ENCODE data around the gene CLPSL2.

CLPSL2 gene

DNA sequence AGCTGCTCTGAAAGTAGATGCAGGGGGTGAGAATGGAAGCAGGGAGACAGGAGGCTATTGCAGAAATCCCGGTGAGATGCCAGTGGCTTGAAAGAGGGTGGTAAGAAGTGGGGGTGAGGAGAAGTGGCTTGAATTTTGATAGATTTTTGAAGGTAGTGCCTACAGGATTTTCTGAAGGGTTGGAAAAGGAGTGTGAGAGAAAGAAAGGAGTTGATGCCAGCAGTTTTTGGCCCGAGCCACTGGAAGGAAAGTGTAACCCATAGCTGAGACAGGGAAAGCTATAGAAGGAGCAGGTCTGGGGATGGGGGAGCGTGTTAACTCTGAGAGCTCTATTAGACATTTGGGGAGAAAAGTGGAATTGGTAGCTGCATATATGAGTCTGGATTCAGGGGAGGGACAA lies 29.9 kb upstream of the CLPSL2 start:
- DNase-seq (ENCODE audit: low read depth in 2 of 2), result no peak

DNA sequence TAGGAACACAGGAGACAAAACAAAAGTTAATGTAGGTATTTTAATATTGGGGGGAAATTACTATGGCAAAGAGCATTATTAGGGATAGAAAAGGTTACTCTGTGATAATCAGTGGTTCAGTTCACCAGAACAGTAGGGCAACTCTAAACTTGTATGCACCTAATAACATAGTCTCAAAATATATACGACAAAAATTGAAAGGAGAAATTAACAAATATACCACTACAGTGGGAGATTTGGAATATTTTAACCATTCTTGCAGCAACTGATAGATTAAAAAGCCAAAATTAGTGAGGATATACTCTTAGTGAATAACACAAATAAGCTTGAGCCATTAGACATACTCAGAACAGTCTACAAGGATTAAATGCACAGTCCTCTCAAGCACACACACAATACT lies 28.5 kb upstream of the CLPSL2 start:
- no peak for DNase-seq (ENCODE audit: low read depth in 2 of 2)

DNA sequence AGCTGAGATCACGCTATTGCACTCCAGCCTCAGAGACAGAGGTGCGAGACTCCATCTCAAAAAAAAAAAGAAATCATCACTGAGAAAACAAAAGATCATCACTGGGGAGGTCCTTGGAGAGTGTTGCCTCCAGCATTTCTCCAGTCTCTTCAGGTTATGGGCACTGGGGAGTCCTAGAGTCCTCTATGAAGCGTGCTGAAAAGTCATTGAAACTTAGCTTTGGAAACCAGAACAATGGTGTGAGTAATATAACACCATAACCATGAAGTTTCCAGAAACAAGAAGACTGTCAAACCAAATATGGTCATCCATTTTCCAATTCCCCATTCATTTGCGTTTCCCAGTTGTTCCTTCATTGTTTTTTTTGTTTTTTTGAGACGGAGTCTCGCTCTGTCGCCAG lies 25.8 kb upstream of the CLPSL2 start:
- no peak for DNase-seq (ENCODE audit: low read depth in 2 of 2)

DNA sequence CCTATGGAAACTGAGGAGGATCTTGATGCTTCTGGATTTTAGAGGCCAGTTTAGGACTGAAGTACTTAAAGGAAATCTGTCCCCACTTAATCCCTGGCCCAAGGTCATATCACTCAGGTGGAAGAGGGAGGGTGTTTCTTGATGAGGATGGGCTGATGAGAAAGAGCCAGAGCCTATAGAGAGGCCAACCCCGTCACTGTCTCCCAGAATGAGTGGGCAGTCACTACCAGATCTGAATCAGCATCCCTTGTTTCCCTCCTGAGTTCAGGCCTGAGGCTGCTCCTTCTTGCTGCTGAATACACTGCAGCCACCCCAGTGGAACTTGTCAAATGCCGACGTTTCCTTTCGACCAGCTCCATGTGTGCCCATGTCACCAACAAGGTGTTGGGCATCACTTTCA lies 24.8 kb upstream of the CLPSL2 start:
- no peak for DNase-seq (ENCODE audit: low read depth in 2 of 2)

DNA sequence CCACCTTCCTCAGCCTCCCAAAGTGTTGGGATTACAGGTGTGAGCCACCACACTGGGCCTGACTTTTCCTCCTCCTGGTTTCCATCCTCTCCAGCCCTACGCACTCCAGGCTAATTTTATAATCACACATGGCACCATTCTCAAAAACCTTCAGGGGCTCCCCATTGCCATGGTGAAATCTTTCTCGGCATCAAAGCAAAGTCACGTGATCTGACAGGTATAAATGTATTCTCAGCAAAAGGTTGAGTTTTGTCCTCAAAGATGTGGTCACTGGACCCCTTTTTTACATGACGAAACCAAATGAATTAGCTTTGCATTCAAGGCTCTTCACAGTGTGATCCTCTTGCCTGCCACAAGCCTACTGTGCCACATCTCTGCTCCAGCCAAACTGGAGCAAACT lies 24.1 kb upstream of the CLPSL2 start:
- no peak for DNase-seq (ENCODE audit: low read depth in 2 of 2)

DNA sequence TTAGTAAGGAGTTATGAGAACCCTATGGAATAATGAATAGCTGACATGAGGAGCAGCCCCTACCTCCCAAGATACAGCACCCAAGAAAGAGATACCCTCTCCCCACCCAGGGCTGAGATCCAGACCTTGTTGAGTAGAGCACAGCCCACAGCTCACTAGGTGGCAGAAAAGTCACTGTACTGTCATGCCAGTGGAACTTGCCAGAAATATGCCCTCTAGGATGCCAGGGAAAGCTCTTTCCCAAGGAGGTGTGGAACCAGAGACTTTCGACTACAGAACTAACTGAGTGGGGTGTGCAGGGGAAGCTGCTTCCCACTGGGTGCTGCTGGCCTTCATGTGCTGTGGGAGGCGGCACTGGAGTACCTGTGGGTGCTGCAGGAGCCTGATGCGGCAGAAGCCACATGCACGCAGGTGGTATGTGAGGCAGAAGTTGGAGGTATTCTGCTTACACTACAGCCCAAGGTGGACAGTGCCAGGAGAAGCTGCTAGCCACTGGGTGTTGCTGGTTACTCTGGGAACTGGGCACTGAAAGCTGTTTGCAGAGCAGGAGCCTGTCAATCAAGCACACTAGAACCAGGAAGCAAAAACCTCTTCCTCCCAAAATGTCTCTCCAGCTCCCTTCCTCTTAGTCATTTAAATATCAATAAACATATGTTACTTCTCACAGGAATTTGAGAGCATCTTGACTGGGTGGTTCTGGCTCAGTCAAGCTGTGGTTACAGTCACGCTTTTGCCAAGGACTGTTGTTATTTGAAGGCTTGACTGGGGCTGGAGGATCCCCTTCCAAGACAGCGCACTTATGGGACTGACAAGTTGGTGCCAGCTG lies 21.7 kb upstream of the CLPSL2 start:
- DNase-seq (ENCODE audit: low read depth in 2 of 2), result no peak

DNA sequence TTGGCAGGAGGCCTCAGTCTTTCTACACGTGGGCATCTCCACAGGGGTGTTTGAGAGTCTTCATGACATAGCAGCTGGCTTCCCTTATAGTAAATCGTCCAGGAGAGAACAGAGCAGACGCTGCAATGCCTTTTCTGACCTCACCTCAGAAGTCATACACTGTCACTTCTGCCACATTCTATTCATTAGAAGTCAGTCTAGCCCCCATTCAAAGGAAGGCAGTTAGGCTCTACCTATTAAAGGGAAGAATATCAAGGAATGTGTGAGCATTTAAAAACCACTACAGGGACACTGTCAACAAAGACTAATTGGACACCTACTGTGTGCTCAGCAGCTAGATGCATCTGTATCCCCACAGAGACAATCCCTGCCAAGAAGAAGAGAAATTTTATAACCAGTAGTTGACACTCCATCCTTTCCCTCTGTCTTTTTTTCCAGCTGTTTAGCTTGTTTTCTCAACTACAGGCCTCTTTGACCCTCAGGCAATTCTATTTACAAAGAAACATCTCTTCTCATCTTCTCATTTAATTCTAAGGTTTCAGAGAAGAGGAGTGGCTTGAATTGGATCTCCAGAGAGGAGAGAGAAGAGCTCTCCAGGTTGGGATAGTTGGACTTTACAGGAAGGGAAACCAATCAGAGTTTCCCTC lies 21.0 kb upstream of the CLPSL2 start:
- no peak for DNase-seq (ENCODE audit: low read depth in 2 of 2)

DNA sequence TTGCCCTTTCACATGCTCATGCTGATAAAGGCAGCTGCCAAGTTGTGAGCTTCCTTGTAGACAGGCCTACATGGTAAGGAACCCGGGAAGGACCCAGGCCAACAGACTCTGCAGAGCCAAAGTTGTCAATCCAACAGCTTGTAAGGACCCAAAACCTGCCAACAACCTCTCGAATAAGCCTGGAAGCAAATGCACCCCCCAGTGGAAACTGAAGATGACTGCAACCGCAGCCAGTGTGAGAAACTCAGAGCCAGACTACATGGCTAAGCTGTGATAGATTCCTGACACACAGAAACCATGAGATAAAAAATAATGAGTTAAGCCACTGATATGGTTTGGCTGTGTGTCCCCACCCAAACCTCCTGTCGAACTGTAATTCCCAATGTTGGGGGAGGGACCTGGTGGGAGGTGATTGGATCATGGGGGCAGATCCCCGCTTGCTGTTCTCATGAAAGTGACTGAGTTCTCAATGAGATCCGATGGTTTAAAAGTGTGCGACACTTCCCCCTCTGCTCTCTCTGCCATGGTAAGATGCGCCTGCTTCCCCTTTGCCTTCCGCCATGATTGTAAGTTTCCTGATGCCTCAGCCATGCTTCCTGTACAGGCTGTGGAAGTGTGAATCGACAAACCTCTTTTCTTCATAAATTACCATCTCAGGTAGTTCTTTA lies 18.8 kb upstream of the CLPSL2 start:
- no peak for DNase-seq (ENCODE audit: low read depth in 2 of 2)

DNA sequence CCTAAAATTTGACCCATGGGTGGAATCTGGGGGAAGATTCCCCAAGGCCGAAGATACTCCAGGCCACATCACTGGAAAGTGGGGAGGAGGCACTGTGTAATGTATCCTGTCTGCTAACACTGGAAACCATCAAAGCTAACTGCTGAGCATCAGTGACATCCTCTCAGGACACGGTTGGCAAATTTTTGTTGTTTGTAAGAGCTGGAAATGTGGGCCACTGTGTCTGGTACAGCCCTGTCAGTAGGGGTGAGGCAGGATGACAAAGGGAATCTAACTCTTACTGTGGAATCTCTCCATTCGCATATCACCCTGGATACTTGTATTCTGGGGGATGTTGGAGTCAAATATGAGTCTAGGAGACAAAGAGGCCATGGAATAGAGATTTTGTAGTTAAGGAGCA lies 17.0 kb upstream of the CLPSL2 start:
- no peak for DNase-seq (ENCODE audit: low read depth in 2 of 2)

DNA sequence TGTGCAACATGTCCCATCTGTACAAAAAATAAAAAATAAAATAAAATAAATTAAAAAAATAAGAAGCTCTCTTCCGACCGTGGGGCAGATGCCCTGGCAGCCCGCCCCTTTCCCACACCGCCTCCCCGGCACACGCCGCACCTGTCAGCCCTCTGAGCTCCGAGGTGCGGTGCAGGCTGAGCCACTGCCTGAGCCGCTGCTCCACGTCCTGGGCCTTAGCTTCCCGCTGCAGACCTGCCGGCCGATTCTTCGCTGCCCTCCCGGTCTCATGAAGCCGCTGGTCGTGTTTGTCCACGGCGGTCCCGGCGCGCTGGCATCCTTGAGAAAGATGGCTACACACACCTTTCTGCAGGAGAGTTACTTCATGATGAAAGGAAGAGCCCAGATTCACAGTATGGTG lies 10.7 kb upstream of the CLPSL2 start:
- no peak for DNase-seq (ENCODE audit: low read depth in 2 of 2)

DNA sequence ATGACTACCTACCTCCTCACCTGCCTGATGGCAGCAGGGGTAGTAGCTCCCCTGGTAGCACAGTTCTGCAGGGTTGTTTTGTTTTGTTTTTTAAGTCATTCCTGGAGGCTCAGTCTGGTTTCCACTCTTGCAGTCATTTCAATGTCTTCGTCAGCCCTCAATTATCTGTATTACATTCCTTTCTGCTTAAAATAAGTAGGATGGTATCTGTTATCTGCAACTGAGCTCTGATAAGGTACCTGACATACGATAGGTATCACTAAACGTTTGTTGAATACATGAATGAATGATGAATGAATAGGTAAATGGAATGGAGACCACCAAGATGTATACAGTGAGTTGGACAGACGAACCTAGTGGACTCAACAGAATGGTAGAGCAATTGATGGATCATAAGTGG lies 7.2 kb upstream of the CLPSL2 start:
- DNase-seq (ENCODE audit: low read depth in 2 of 2), result no peak

DNA sequence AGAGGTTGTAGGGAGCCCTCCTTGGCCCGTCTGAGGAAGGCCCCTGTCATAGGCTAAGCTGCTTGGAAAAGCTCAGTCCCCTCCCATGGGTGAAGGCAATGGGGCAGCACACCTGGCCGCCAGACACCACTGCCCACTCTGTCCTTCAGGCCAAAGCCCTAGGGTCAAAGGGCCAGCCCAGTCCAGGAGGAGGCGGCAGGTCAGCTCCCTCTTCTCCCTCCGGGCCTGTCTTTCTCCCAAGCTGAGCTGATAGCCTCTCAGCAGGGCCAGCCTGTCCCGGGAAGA lies 5.1 kb upstream of the CLPSL2 start:
- no peak for DNase-seq (ENCODE audit: low read depth in 2 of 2)

DNA sequence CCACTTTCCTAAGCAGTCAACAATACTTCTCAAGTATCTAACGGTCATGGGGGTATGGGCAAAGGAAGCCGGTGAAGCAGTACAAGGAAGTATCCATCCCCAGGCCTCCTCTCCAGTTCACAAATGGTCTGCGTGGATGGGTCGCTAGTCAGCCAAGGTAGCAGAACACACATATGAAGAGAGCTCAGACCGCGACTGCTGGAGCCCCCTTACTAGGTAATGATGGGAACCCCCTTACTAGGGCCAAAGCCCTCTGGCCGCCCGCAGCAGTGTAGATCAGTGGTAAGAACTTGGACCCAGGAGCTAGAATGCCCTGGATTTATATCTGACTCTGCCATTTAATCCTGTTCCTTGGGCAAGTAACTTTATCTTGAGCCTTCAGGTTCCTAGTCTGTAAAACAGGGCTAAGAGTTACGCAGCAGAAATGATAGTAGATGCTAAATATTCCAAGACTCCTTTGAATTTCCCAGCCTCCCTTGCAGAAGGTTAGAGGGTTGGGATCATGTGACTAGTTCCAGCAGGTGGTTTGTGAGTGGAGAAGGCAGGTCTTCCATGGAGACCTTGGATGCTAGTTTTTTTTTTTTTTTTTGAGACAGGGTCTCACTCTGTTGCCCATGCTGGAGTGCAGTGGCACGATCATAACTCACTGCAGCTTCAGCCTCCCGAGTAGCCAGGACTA lies 2.1 kb upstream of the CLPSL2 start:
- DNase-seq (ENCODE audit: low read depth in 2 of 2), result no peak

DNA sequence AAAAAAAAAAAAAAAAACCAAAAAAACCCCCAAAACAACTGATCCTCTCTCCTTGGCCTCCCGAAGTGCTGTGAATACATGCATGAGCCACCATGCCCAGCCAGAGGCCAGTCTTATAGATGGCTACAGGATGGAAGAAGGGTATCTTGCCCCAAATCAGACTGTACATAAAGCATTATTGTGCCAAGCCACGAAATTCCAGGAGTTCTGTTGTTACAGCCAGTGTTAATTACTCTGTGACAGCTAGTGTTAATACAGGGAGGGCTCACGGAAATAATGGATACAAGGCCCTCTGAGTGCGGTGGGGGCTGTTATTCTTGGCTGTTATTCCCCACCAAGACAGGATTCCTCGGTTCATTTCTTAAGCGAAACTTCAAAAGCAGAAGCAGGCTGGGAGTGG lies 1.4 kb upstream of the CLPSL2 start:
- no peak for DNase-seq (ENCODE audit: low read depth in 2 of 2)

DNA sequence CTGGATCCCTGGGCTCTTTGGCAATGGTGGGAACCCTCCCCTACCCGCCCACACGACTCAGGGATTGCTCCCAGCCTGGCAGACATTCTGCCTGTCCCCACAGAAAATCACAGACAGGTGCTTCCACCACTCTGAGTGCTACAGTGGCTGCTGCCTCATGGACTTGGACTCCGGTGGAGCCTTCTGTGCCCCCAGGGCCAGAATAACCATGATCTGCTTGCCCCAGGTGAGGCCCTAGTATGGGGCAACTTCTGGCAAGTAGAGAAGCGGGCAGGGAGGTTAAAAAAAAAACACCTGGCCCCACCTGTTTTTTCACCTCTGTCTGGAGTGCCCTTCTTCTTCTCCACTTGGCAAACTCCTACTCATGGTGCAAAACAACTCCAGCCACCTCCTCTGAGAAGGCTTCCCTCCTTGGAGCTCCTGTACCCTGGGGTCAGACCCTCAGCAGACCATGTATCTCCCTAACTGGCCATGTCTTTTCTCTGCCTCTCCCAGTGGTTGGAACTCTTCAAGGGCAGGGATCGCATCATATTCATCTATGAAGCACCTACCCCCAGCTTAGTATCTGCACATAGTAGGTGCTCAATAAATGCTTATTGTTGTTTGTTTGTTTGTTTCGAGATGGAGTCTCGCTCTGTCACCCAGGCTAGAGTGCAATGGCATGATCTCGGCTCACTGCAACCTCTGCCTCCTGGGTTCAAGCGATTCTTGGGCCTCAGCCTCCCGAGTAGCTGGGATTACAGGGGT lies 1.1 kb downstream of the CLPSL2 start:
- no peak for DNase-seq (ENCODE audit: low read depth in 2 of 2)

DNA sequence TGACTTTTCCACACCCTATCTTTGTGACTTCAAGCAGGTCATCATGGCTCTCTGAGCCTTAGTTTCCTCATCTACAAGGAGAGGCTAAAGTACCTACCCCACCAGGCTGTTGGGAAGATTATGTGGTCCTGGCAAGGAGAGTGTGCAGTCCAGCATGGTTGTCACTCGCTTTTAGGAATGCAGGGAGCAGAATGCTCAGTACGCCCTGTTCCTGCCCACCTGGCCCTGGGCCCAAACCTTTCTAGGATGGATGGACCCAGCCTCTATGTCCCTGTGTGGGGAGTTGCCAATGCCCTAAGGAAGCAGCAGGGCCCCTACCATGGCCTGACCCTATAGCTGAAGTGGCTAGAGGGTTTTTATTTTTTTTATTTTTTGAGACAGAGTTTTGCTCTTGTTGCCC lies 2.0 kb downstream of the CLPSL2 start:
- no peak for DNase-seq (ENCODE audit: low read depth in 2 of 2)

DNA sequence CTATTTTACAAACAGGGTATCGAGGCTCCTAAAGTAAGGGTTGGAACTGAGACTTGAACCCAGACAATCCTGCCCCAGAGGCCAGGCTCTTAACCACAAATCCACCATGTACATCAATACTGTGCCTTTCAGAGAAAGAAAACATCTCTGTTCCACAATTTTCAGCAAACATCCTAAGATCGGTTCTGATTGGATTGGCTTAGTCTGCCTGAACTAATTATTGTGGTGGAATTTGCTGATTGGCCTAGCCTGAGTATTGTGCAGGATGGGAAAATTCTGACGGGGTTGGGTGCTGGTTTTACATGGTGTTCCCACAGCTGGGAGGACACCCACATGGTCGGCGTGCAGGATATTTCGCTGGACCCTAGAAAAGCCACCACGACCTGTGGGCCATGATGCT lies 4.3 kb downstream of the CLPSL2 start, which contains the start of gene CLPSL1:
Gene CLPSL1, plus strand, starts transcription at position 301 of the 400 bp plus-strand sequence. Its CDS starts 92 bp downstream, at position 393.
- DNase-seq (ENCODE audit: low read depth in 2 of 2), result no peak

DNA sequence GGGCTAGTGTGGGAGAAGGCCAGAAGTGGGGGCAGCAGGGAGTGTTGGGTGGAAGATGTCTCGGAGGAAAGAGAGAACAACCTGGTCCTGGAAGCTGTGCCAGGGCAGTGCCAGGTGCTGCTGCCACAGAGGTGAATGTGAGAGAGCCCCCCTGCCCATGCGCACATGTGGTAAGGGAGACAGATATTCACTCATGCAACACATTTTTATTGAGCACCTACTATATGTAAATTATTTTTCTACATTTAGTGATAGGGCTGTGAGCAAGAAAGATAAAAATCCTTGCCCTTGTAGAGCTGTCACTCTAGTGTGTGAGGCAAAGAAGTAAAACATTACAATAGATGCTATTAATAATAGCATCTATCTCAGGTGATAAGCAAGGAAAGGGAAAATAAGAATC lies 4.9 kb downstream of the CLPSL2 start:
- no peak for DNase-seq (ENCODE audit: low read depth in 2 of 2)

DNA sequence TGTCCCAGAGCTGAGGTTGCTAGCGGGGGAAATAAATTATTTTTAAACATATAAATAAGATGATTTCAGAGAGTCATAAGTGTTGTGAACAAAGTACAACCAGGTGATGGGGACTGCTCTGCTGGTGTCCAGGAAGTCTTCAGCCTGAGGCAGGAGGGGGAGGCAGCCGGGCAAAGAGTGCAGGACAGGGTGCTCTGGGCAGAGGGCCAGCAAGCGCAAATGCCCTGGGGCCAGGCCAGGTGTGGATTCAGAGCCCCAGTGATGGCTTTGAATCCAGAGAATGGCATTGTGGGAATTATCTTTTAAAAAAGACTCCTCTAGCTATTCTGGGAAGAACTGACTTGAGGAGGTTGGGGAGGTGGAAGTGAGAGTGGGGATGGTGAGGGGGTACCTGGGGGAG lies 6.0 kb downstream of the CLPSL2 start:
- no peak for DNase-seq (ENCODE audit: low read depth in 2 of 2)

DNA sequence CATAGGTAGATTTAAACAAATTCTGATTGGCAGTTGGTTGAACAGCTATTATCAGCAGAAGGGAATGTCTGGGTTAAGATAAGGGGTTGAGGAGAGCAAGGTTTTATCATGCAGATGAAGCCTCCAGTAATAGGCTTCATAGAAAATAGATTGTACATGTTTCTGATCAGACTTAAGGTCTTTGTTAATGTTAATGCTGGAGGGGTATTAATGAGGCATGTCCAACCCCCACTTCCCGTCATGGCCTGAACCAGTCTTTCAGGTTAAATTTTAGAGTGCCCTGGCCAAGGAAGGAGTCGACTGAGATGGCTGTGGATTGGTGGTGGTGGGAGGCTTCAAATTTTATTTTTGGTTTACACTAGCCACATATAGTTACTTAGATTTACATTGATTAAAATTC lies 7.8 kb downstream of the CLPSL2 start:
- no peak for DNase-seq (ENCODE audit: low read depth in 2 of 2)

DNA sequence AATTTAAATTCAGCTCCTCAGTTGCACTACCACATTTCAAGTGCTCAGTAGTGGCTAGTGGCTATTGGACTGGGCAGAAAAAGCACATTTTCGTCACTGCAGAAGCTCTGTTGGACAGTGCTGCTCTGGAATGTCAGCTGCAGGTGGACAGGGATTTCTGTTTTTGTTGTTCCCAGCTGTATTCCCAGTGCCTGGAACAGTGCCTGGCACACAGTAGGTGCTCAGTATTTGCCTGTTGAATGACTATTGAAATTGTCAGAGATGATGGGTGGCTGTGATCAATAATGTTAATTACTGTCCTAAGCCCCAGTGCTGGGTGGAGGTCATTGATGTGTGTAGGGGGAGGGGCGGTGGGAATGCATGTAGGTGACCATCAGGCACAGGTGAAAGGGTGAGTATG lies 9.9 kb downstream of the CLPSL2 start:
- DNase-seq (ENCODE audit: low read depth in 2 of 2), result no peak

DNA sequence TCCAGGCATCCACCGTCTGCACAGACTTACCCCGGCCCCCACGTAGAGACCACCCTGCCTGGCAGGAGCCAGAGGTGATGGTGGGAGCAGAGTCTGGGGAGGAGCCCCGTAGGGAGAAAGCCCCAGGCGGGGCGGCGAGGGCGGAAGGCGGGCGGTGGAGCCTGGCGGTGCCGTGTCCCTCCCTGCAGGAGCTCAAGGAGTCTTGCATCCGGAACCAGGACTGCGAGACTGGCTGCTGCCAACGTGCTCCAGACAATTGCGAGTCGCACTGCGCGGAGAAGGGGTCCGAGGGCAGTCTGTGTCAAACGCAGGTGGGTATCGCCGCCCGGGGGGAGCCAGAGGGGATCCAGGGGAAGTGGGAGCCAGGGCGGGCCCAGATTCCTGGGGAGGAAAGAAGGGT lies 10.4 kb downstream of the CLPSL2 start:
- no peak for DNase-seq (ENCODE audit: low read depth in 2 of 2)

Data from stimulated activated CD8-positive, alpha-beta memory T cell treated with anti-CD3 and anti-CD28 coated beads, Interleukin-7, amount 100 ng/mL, for 1 hour (primary cell).